KMS-11 (cell line): ENCODE results near the gene RASA4.
"Not testable (repeated sequence)": the region's sequence is repeated elsewhere in the genome, so short reads cannot be mapped to it uniquely, and the experiment has no call there.

Experiments used
- H2AFZ ChIP-seq: fragments of 200-600 bp; sonication (generic); 2 replicates; pipeline ENCODE4 v1.6.1; 2016; ENCODE audit warnings: antibody characterized with exemption, mixed run types, low read depth
- H3K27ac ChIP-seq: fragments of 200-600 bp; sonication (generic); 2 replicates; pipeline ENCODE4 v1.6.1; 2016; ENCODE audit warnings: mild to moderate bottlenecking, mixed run types
- H3K27me3 ChIP-seq: fragments of 200-600 bp; sonication (generic); 2 replicates; pipeline ENCODE4 v1.6.1; 2017; ENCODE audit warnings: mild to moderate bottlenecking, low read depth, mixed run types, moderate library complexity; ENCODE audit not compliant: insufficient read depth
- H3K36me3 ChIP-seq: fragments of 200-600 bp; sonication (generic); 2 replicates; pipeline ENCODE4 v1.6.1; 2017; ENCODE audit warnings: mild to moderate bottlenecking, mixed run types; ENCODE audit not compliant: insufficient read depth
- H3K4me1 ChIP-seq: fragments of 200-600 bp; sonication (generic); 2 replicates; pipeline ENCODE4 v1.6.1; 2016; ENCODE audit warnings: mild to moderate bottlenecking, low read depth, mixed run types; ENCODE audit not compliant: poor library complexity, severe bottlenecking
- H3K4me2 ChIP-seq: fragments of 200-600 bp; sonication (generic); 2 replicates; pipeline ENCODE4 v1.7.0; 2016; ENCODE audit warnings: mild to moderate bottlenecking, mixed run types
- H3K4me3 ChIP-seq: fragments of 200-600 bp; sonication (generic); IDR thresholded peaks from 2 replicates; pipeline ENCODE4 v1.6.1; 2017; ENCODE audit warnings: low read depth, low read length, mixed read lengths; ENCODE audit not compliant: insufficient read depth
- H3K79me2 ChIP-seq: fragments of 200-600 bp; sonication (generic); 2 replicates; pipeline ENCODE4 v1.6.1; 2016; ENCODE audit warnings: low read depth, mixed run types; ENCODE audit not compliant: insufficient read depth
- H3K9ac ChIP-seq: fragments of 200-600 bp; sonication (generic); 2 replicates; pipeline ENCODE4 v1.6.1; 2016; ENCODE audit warnings: mild to moderate bottlenecking, mixed run types
- H4K20me1 ChIP-seq: fragments of 200-600 bp; sonication (generic); 2 replicates; pipeline ENCODE4 v1.6.1; 2016; ENCODE audit warnings: mild to moderate bottlenecking, mixed run types; ENCODE audit not compliant: insufficient read depth

RASA4 gene

GRCh38 chr7:102616507-102617125 is at the start of gene RASA4:
Gene RASA4 (minus strand): TSS chr7:102616756. CDS start chr7:102616689, 67 bp downstream.
- H2AFZ ChIP-seq, H3K4me1 ChIP-seq, H3K36me3 ChIP-seq, H3K27me3 ChIP-seq, H4K20me1 ChIP-seq, H3K4me2 ChIP-seq, H3K4me3 ChIP-seq, H3K79me2 ChIP-seq, H3K27ac ChIP-seq, H3K9ac ChIP-seq: not testable (repeated sequence)

GRCh38 chr7:102664765-102665164 is 48.2 kb upstream of the RASA4 start:
- H4K20me1 ChIP-seq, H3K27me3 ChIP-seq: not testable (repeated sequence)

GRCh38 chr7:102649924-102650323 is 33.4 kb upstream of the RASA4 start, which contains the start of gene SPDYE2B:
Gene SPDYE2B (plus strand): TSS chr7:102650319. CDS start chr7:102652349, 2,030 bp downstream.
- H3K36me3 ChIP-seq, H3K9ac ChIP-seq, H3K4me1 ChIP-seq, H3K79me2 ChIP-seq, H3K4me2 ChIP-seq, H3K4me3 ChIP-seq, H3K27me3 ChIP-seq, H4K20me1 ChIP-seq, H3K27ac ChIP-seq, H2AFZ ChIP-seq: not testable (repeated sequence)

More at GRCh38 chr7:102664765-102665164, 48.2 kb upstream of the RASA4 start:
- H3K36me3 ChIP-seq, H3K4me1 ChIP-seq, H3K27ac ChIP-seq, H3K4me2 ChIP-seq, H3K79me2 ChIP-seq, H3K9ac ChIP-seq, H2AFZ ChIP-seq, H3K4me3 ChIP-seq: not testable (repeated sequence)

GRCh38 chr7:102647813-102648212 is 31.3 kb upstream of the RASA4 start:
- not testable (repeated sequence) for H3K4me3 ChIP-seq, H3K36me3 ChIP-seq, H3K27ac ChIP-seq, H3K79me2 ChIP-seq, H2AFZ ChIP-seq, H3K4me1 ChIP-seq, H3K27me3 ChIP-seq, H3K9ac ChIP-seq, H3K4me2 ChIP-seq, H4K20me1 ChIP-seq

GRCh38 chr7:102643404-102643803 is 26.8 kb upstream of the RASA4 start:
- not testable (repeated sequence) for H3K27ac ChIP-seq, H3K79me2 ChIP-seq, H3K4me3 ChIP-seq

GRCh38 chr7:102642691-102643090 is 26.1 kb upstream of the RASA4 start, which contains the start of gene UPK3BL1:
Gene UPK3BL1 (minus strand): TSS chr7:102642791. CDS start chr7:102642741, 50 bp downstream.
- not testable (repeated sequence) for H3K4me3 ChIP-seq, H2AFZ ChIP-seq, H3K9ac ChIP-seq, H4K20me1 ChIP-seq, H3K27ac ChIP-seq, H3K79me2 ChIP-seq, H3K36me3 ChIP-seq, H3K4me2 ChIP-seq, H3K27me3 ChIP-seq, H3K4me1 ChIP-seq

More at GRCh38 chr7:102643404-102643803, 26.8 kb upstream of the RASA4 start:
- H3K27me3 ChIP-seq, H2AFZ ChIP-seq, H4K20me1 ChIP-seq, H3K36me3 ChIP-seq, H3K4me1 ChIP-seq, H3K4me2 ChIP-seq, H3K9ac ChIP-seq: not testable (repeated sequence)

- not testable (repeated sequence) for H3K4me1 ChIP-seq, H3K9ac ChIP-seq, H4K20me1 ChIP-seq, H3K27ac ChIP-seq, H3K4me2 ChIP-seq, H3K27me3 ChIP-seq, H3K4me3 ChIP-seq, H3K36me3 ChIP-seq, H3K79me2 ChIP-seq, H2AFZ ChIP-seq
Measured at GRCh38 chr7:102638848-102639247, 22.3 kb upstream of the RASA4 start.

- H3K36me3 ChIP-seq, H3K79me2 ChIP-seq, H2AFZ ChIP-seq, H4K20me1 ChIP-seq, H3K4me2 ChIP-seq, H3K4me1 ChIP-seq, H3K27me3 ChIP-seq, H3K9ac ChIP-seq, H3K4me3 ChIP-seq, H3K27ac ChIP-seq: not testable (repeated sequence)
Measured at GRCh38 chr7:102636956-102637355, 20.4 kb upstream of the RASA4 start.

- not testable (repeated sequence) for H3K9ac ChIP-seq, H4K20me1 ChIP-seq, H2AFZ ChIP-seq, H3K4me2 ChIP-seq, H3K36me3 ChIP-seq, H3K27ac ChIP-seq, H3K79me2 ChIP-seq, H3K27me3 ChIP-seq, H3K4me1 ChIP-seq, H3K4me3 ChIP-seq
Measured at GRCh38 chr7:102635354-102635753, 18.8 kb upstream of the RASA4 start.

- not testable (repeated sequence) for H2AFZ ChIP-seq, H3K9ac ChIP-seq, H3K4me1 ChIP-seq, H3K27me3 ChIP-seq, H4K20me1 ChIP-seq, H3K79me2 ChIP-seq, H3K36me3 ChIP-seq, H3K4me2 ChIP-seq, H3K4me3 ChIP-seq, H3K27ac ChIP-seq
Measured at GRCh38 chr7:102634299-102634698, 17.7 kb upstream of the RASA4 start.
